ENCODE data around the gene SNRPD2. TPM values are rescaled to one million over a fixed set of nuclear protein-coding genes. Genes with fewer than 3 reads are reported as not detected.

SNRPD2 gene
- 194 and 211 TPM in 2 replicates for total RNA-seq

GRCh38 chr19:45691516-45692186 is at the start of gene SNRPD2:
SNRPD2 (minus strand) TSS chr19:45691953; CDS start chr19:45691888, 65 bp downstream.

DNA sequence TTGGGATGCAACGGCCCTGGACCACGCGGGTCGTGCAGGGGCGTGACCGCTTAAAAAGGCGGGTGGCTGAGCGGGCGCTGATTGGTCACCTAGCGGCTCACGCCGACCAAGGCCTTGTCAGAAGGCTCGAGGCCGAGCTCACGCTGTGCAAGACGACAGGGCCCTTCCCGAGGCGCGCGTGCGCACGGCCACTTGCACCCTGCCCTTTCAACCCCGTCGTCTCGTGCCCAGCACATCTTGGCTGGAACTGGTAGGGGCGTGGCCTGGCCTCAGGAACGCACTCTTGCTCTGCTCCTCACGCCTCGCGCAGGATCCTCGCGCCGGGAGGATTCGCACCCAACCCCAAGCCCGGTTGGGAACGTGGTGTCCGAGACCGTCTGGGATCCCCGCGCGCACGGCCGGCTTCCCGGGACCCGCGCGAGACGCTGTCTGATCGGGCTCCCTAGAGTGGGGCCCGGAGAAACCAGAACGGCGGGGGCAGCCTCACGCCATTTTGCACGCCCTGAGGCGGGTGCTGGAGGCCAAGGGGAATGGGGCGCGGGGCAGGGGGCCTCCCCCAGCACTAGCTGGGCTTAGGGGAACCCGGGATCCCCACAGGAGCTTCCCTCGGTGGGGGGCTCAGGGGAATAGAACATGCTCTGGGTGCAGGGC is 41.5 kb upstream of the SNRPD2 start, which contains the start of gene MEIOSIN:
TSS of gene MEIOSIN (plus strand) at position 280 of the 651 bp plus-strand sequence. CDS start 1,938 bp downstream, outside the sequence.

GRCh38 chr19:45730368-45731288 is 38.9 kb upstream of the SNRPD2 start, which contains the start of gene FBXO46:
FBXO46 (minus strand) TSS chr19:45730896; CDS start chr19:45713495, 17,401 bp downstream.

GRCh38 chr19:45692187-45693105 is 693 bp upstream of the SNRPD2 start, which contains the start of gene QPCTL:
QPCTL (plus strand) TSS chr19:45692666; CDS start chr19:45692704, 38 bp downstream.

GRCh38 chr19:45667620-45668341 is 24.0 kb downstream of the SNRPD2 start, which contains the start of gene GIPR:
GIPR (plus strand) TSS chr19:45668221; CDS start chr19:45669521, 1,300 bp downstream.

DNA sequence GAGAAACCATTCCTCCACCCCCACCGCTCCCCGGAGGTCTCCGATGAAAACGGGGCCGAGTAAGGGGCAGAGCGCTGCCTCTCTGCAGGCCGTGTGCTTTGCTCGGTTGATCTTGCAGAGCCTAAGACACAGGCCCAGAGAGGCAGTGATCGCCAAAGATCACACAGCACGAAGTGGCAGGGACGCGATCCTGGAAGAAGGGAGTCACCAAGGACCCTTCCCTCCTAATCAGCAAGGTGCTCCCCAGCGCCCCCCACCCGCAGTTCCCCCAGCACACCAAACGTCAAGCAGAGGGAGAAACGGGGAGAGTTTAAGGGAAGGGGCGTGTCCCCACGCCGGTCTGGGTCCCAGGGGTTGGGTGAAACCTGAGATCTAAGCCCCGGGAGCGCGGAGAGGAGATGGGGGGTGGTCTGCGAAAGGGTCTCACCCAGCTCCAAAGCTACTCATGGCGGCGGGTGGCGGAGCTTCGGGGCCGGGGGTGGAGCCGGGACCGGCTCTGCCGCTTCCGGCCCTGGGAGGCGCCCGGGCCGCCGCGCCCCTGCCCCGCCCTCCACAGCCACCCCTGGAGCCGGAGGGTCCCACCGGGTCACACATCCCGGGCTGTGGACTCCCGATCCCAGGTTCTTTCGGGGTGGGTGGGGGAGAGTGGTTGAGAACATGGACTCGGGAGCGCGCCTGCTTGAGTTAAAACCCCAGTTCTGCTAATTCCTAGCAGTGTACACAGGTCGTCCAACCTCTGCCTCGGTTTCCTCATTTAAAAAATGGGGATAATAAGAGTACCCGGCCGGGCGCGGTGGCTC is 52.6 kb downstream of the SNRPD2 start, which contains the start of gene EML2:
TSS of gene EML2 (minus strand) at position 468 of the 800 bp plus-strand sequence. CDS start at position 447, 21 bp downstream.

Other genes starting within 250 kb of the SNRPD2 start
- 5.7 and 7.2 TPM in 2 replicates for gene FOSB, start 224.0 kb downstream of the SNRPD2 start, total RNA-seq
- 5.6 and 8.0 TPM in 2 replicates for gene RTN2, start 194.9 kb downstream of the SNRPD2 start, total RNA-seq
- gene PPM1N, start 193.5 kb downstream of the SNRPD2 start, total RNA-seq = 1.0 and 1.6 TPM in 2 replicates
- 47.6 and 61.4 TPM in 2 replicates for gene VASP, start 184.5 kb downstream of the SNRPD2 start, total RNA-seq
- 7.0 and 10.4 TPM in 2 replicates for gene OPA3, start 107.2 kb downstream of the SNRPD2 start, total RNA-seq
- gene GPR4, start 89.7 kb downstream of the SNRPD2 start, total RNA-seq = 0.53 and 0.78 TPM in 2 replicates
- 64.1 and 80.8 TPM in 2 replicates for gene EML2, start 52.6 kb downstream of the SNRPD2 start, total RNA-seq
- 0.43 and 0.52 TPM in 2 replicates for gene GIPR, start 23.7 kb downstream of the SNRPD2 start, total RNA-seq
- gene QPCTL, start 713 bp upstream of the SNRPD2 start, total RNA-seq = 18.1 and 32.5 TPM in 2 replicates
- 6.4 and 6.5 TPM in 2 replicates for gene FBXO46, start 38.9 kb upstream of the SNRPD2 start, total RNA-seq
- gene MEIOSIN, start 41.5 kb upstream of the SNRPD2 start, total RNA-seq = not detected in 2 replicates
- gene SIX5, start 77.3 kb upstream of the SNRPD2 start, total RNA-seq = 9.7 and 14.5 TPM in 2 replicates
- 79.7 and 85.8 TPM in 2 replicates for gene DMPK, start 90.5 kb upstream of the SNRPD2 start, total RNA-seq
- gene DMWD, start 100.9 kb upstream of the SNRPD2 start, total RNA-seq = 38.6 and 55.9 TPM in 2 replicates
- gene RSPH6A, start 123.4 kb upstream of the SNRPD2 start, total RNA-seq = 0.07 TPM in 2 replicates
- 45.5 and 57.3 TPM in 2 replicates for gene SYMPK, start 171.2 kb upstream of the SNRPD2 start, total RNA-seq
- gene FOXA3, start 172.4 kb upstream of the SNRPD2 start, total RNA-seq = not detected in 2 replicates
- gene IRF2BP1, start 194.2 kb upstream of the SNRPD2 start, total RNA-seq = 24.0 and 30.8 TPM in 2 replicates
- 2.2 and 3.5 TPM in 2 replicates for gene MYPOP, start 210.7 kb upstream of the SNRPD2 start, total RNA-seq
- gene NANOS2, start 222.8 kb upstream of the SNRPD2 start, total RNA-seq = not detected in 2 replicates

Measured in smooth muscle cell of the pulmonary artery (primary cell).